Stimulated activated CD4-positive, alpha-beta T cell treated with anti-CD3 and anti-CD28 coated beads, Interleukin-4, amount 100 ng/mL, for 48 hours (primary cell): ENCODE measurements around the gene ABCG8.
"Not testable (repeated sequence)": the region's sequence is repeated elsewhere in the genome, so short reads cannot be mapped to it uniquely, and the experiment has no call there.

Source experiments
- DNase-seq, 2 donors: peaks; one replicate each; pipeline ENCODE4 v3.0.0-alpha.2; 2020; ENCODE audit warnings: low read depth in 2 of 2

The ABCG8 gene

DNA sequence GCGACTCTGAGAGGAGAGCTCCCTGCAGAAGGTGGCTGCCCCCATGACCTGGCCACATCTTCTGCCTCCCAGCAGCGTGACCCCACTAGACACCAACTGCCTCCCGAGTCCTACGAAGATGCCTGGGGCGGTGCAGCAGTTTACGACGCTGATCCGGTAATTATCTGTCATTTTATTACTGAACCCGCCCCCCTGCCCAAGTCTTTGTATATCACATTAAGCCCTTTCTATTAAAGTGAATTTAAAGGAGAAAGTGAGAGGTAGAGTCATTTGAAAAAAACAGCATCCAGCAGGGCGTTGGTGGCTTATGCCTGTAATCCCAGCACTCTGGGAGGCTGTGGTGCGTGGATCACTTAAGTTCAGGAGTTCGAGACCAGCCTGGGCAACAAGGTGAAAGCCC is 33.4 kb downstream of the ABCG8 start:
- no peak for DNase-seq

DNA sequence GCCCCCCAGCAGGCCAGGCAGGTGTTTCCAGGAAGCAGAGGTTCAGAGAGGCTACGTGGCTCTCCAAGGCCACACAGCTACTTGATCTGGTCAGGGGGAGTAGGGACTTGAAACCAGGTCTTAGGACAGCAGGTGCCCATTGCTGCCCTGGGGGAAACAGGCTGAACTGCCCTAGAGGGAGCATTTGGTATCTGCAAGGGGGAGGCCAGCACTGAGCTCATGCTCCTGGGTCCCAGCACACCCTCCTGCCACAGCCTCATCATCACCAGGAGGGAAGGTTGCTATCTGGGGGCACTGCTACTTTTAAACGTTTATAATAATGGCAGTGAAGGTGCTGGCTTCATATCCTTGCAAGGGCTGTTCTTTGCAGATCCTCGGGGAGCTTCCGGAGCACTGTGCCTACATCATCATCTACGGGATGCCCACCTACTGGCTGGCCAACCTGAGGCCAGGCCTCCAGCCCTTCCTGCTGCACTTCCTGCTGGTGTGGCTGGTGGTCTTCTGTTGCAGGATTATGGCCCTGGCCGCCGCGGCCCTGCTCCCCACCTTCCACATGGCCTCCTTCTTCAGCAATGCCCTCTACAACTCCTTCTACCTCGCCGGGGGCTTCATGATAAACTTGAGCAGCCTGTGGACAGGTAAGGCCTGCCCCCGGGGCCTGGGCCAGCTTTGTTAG is 36.1 kb downstream of the ABCG8 start:
- DNase-seq = no peak

DNA sequence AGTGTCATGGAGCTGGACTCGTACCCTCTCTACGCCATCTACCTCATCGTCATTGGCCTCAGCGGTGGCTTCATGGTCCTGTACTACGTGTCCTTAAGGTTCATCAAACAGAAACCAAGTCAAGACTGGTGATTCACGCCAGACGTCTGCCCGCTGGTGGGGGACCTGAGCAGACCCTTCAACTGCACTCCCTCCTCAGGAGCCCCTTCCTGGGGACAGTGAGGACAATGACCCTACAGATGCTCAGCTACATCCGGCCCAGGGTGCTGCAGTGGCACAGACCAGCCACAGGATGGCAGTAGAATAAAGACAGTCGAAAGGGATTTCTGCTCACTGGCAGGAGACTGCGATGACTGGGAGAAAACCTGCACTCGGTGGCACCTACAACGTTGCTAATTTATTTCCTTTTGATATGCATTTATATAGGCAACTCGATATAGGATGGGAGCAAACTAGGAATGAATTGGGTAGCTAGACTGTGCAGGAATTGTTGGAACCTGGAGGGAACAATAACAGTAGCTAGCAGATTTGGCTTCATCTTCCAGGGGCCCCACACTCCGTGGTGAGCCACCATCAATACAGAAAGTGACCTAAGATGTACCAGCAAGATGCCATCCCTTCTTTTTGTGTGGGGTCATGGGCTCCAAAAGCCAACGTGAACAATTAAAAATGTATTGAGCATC is 39.2 kb downstream of the ABCG8 start:
- DNase-seq = peak; percentile 64 to 70

DNA sequence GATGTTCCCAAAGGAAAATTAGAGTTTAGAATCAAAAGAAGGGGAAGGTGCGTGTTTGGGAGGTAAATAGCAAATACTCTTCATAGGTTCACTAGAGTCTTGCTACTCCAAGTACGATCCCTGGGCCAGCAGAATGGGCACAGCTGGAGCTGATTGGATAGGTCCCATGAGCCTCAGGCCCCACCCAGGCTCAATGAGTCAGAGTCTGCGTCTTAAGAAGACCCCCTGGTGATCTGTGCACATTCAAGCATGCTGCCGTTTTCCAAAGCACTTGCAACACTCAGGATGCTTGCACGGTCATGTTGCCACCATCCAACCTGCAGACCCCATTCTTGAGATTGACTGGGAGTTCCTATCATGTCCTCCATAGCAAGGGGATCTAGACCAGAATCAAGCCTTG is 40.5 kb downstream of the ABCG8 start:
- DNase-seq = no peak

DNA sequence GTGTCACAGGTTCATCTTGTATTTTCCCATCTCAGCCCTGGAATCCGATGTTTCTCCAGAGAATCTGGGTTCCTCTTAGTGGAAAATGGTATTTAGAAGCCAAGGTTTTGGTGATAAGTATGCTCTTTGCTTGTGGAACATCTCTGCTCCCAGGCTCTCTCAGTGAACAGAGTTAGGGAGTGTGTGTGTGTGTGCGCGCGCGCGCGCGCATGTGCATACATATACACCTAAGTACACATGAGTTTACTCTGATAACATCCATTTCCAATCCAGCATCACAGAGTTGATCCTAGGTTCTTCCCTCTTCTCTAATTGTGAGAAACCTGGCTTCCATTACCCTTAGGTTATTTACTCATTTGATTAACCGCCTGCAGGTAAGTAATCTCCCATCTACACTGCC is 41.7 kb downstream of the ABCG8 start:
- DNase-seq = no peak

DNA sequence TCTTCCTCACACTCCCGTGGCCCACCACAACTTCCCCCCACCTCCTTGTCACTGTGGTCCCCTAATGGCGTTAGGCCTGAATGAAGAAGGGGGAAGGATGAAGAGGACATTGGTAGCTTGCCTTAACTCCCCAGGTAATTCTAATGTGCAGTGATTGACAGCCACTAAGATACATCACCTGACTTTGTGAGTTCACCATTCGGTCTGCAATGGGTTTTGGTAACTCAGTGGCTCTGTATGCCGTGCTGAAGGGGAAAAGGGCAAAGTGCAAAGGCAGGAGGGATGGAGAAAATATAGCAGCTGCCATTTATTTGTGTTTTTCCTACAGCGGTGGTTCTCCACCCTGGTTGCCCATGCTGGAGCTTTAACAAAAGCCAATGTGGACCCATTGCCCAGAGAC is 42.2 kb downstream of the ABCG8 start:
- no peak for DNase-seq

DNA sequence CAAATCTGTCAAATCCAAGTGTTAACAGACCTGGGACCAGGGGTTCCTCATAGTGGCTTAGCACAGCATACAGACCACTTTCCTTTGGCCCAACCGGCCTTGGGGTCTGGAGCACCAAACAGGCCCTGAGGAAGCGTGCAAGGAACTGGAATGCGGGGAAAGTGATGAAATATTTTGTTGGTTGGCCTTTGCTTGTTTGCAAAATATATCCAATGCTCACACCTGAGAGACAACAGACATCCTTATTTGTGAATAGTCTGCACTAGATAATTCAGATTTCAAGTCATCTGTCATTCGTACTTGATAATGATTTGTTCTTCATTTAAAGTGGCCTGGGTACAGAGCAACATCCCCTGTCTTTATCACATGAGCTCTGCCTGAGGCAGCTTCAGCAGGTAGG is 43.5 kb downstream of the ABCG8 start:
- no peak for DNase-seq

DNA sequence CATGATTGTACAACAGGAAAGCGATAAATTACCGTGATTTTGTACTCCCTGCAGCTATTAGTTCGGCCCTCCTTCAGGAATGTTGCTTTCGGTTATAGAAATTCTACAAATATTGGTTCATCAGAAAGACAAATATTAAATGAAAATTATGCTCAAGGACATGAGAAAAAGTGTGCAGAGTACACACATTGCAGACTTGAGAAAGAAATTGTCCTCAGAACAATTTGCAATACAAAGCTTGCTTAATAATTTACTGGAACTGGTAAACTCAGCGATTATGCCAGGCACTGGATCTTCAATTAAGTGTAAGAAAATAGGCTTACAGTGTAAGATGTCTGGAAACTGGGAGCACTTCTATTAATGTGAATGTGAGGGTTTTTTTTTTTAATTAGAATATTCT is 45.9 kb downstream of the ABCG8 start:
- DNase-seq = no peak

DNA sequence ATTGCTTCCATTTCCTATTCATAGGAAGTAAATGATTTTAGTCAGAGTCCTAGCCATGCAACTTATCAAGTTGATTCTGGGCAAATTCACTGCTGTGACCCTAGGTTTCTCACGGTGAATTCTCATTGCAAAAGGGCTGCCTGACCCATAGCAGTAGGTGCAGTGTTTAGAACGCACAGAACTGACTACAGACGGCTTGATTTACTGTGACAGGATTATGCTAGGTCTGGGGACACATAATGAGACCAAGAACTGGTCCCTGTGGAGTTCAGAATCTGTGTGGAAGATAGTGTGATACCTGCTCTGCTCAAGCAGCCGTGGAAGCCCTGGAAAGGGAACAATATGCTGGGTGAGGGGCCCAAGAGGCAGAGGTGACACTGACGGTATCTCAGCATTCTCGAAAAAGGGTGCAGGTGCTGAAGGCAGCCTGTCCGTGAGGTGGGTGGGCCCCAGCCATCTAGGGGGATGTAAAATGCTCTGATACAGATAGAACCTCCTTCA is 46.4 kb downstream of the ABCG8 start:
- DNase-seq = no peak

DNA sequence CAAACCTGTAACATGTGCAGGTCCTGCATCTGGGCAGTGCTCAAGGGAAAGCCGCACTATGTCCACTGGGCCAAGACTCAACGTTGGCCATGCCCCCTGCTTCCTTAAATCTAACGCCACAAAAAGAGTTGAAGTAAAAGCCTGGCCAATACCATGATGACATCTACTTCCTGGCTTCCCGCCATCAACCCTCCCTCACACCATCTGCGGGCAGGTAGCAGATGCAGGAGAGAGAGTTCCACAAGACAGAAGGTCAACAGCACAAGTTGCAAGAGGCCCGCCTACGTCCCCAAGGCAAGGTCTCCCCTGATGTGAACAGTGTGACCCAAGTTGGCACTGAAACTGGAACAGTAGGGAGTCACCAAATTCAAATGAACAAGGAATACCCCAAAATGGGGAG is 48.4 kb downstream of the ABCG8 start:
- DNase-seq = no peak

DNA sequence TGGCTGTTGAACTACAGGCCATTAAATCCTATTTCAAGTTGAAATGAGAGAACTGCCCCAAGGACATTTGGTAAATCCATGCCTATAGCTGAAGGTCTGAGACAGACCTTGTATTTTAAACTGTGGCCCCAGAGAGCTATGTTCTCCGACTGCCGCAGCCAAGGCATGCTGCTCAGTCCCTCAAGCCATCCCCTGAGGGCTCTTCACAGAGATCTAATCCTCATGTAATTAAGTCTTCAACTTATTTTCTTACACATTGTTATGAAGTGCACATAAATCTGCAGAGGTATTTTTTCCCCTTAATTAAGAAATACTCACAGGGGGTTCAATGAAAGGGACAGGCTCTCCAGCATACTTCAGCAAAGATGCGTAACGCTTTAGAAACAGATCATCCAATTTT is 50.6 kb downstream of the ABCG8 start:
- DNase-seq = no peak

DNA sequence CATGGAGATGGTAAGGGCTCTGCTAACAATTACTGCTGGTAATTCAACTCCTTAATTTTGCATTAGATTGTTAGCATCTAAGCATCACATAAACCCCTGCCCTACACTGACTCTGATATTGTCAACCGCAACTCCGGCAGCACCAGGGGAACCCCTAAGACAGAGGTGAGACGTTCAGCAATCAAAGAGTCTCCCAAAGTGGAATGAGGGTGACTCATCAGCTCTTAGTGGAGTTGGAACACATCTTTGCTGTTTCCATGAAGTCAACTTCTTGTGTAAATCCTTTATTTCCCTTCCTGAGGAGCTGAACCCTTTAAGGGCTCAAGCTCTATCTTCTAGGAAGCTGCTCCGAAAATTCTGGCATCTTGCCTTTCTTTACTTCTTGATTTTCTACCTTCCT is 52.1 kb downstream of the ABCG8 start:
- no peak for DNase-seq

DNA sequence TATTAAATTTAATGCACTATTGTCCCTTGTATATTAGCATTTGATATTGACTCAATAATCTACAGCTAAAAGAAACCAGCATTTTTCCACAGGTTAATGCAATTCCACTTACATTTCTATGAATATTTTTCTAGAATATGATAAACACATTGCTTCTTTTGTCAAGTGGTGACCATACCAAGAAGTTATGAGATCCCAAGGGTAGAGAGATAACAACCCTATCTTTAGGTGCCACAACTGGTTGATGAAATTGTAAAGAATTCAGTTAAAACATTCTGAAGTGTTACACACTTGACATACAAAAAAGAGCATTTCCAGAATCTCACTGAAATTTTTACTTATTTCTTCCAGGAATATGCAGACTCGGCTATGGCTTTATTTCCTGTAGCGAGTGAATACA is 56.0 kb downstream of the ABCG8 start:
- no peak for DNase-seq

DNA sequence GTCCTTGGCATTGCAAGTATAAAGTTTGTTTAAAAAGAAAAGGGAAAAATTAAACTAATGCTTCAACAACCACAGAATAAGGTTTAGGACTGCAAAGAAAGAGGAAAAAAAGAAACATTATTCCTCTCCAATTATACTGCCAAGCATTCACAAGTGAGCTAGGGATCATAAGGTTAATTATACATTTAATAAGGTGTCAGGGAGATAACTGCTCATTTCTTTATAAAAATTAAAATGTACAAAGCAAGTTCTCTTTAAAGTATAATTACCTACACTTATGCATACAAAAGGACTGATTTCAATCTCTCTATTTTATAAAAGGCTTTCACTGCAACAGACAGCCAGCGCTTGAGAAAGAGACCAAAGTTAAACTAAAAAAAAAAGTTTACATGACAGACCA is 58.1 kb downstream of the ABCG8 start:
- DNase-seq = no peak

DNA sequence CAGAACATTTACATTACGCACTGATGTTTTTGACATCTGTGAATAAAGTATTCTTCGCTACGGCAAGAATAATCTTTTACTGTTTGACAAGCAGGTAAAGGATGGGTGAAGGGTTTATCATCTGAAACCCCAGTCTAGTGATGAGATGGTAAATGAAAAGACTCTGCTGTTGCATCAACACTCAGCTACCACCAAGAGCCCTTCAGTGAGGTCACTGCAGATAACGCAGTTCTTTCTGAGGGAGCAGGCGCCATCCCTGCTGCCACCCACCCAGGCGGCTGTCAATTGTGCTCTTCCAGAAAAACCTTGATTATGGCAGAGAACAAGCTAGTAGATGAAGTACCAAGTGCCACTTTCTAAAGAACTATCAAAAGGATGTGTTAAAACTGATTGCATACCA is 58.7 kb downstream of the ABCG8 start:
- DNase-seq = no peak

DNA sequence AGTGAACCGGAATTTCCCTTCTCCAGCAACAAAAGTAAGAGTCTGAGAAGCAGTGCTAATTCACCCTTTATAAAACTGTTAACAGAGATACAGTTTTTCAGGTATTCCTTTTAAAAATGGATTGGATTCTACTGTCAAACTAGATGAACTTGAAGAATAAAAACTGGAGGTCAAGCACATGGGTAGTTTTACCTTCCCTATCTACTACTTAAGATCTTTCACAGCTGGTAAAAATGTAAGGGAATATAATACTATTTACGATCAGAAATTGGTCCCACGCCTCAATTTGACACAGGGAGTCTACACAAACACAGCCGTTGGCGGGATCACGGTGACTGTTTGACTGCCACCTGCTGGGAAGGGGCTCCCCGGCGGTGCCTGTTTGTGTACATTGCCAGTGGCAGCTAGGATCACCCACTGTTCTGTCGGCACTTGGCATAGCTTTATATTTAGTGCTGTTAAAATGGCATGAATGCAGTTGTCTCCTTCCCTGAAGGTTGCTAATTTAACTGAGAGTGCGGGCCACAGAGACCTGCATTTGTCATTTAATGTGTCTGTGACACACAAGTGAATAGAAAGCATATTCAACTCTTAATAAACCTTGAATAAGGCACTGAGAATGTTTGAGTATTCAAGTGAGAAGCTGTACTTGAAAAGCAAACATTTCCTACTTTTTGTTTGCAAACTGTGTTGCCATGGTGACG is 59.5 kb downstream of the ABCG8 start:
- DNase-seq = no peak

DNA sequence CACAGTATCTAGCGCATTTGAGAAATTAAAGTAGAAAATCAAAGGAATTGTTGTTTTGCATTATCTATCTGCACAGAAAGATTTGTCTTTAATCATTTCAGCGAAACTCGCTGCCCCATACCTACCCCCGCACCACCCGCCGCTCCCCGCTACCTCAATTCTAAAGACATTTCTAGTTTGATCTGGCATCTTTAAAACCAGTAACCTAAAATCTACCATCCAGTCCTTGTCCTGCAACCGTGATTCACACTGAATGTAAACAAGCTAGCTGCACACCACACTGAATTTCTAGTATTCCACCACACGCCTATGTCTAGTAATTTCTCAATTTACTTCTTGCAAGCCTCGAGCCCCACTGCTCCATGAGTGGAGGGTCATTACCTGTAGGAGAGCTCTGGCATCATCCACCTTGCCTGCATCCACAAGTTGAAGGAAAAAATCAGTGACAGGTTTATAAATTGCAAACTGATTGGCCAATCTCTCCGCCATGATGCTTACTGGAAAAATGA is 60.1 kb downstream of the ABCG8 start:
- DNase-seq = no peak

DNA sequence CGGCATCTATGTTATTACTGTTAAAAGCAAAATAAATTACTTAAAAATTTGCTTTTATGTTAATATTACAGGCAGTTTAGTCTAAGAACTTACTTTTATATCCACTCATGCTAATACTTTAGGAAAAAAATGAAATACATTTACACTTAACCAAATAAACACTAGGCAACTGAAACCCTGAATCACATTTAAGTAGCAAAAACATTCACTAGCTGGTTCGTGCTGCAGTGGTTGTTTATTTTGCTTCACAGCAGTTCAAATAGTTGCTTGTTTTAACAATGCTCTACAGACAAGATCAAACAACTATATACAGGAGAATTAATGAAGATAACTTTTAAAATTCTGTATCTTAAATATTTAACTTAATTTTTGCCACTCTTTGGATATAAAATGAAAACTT is 60.8 kb downstream of the ABCG8 start:
- no peak for DNase-seq

DNA sequence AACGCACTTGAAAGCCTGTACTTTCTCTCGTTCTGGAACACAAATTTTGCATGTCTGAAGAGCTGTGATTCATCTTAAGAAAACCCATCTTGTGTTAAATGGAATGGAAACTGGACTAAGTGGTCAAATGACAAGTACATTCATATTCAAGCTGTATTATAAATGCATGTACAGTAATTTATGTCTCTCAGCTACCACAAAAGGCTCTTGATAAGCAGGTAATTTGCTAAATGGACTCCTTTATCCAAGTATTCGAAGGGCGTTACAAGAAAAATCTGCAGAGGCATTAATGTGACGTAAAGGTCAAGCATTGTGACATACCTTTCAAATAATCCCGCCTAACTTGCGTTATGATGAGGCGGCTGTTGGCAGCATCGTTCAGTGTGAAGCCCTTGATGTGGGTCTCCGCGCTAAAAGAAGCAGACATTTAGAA is 66.6 kb downstream of the ABCG8 start:
- no peak for DNase-seq

DNA sequence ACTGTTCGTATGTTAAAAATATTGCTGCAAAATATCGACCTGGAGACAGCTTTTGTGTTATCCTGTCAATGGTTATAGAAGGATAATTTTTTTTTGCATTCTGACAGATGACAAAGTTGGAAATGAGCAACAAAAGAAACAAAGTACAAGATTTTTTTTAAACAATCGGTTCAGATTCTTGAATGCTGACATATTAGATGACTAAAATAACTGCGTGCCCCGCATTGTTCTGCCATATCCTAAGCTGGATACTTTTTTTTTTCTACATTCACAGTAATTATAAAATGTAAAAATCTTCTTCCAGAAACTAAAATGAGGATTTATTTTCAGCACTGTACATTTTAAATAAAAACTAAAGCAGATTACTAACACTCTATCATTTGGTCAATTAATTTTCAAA is 67.1 kb downstream of the ABCG8 start:
- DNase-seq = no peak

DNA sequence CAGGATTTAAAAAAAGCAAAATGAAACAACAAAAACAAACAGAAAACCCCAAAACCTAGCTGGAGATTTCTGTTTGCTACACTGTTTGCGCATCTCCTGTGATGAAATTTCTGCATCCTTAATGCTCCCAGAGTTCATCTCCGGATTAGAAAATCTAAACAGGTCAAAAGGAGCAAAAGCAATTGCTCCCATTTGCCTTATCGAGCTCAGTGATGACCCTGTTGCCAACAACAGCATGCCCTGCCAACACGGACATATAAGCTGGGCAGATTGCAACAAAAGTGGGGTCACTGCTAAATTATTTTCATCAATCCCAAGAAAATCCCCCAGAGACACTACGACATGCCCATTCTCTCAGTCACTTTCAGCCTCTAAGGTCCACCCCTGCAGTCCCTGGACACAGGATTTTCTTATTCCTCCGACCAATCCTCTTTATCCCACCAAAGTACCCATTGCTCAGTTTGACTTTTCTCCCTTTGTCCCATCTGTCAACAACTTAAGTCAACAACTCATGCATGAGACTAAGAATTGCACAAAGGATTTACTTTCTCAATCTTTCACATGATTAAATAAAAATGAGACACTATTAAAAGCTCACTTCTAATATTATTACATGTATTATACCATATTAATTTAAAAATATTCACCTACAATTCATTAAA is 67.8 kb downstream of the ABCG8 start:
- no peak for DNase-seq

DNA sequence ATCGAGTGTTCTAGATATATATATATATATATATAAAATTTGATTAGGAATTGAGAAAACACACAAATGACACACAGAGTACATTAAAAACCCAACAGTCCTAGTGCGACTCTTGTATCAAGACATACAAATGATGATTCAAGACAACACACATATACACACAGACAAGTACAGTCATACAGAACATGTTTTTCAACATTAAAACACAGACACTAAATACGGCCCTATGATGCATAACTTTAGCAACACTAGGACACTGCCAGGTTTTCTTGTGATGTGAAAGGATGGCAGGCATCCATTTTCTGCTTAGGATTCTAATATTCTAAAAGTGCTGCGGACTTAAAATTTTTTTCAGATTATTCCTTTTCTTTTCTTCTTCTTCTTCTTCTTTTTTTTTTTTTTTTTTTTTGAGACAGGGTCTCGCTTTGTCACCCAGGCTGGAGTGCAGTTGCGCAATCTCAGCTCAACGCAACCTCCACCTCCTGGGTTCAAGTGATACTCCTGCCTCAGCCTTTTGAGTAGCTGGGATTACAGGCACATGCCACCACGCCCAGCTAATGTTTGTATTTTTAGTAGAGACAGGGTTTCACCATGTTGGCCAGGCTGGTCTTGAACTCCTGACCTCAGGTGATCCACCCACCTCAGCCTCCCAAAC is 72.5 kb downstream of the ABCG8 start:
- not testable (repeated sequence) for DNase-seq
